ENCODE results near the gene ERAS.

ERAS gene

GRCh38 chrX:48826135-48826875 is at the start of gene ERAS:
ERAS (plus strand) TSS chrX:48826513; CDS start chrX:48829124, 2,611 bp downstream.
- H3K4me3 Mint-ChIP-seq = no peak within 1 kb of the TSS
- H3K36me3 Mint-ChIP-seq (ENCODE audit: low read depth) = peaks cover 5% of the 10 kb centered on the region
- peaks cover 30% of the 10 kb centered on the region for H3K27me3 Mint-ChIP-seq (ENCODE audit: low read depth)
- H3K27ac Mint-ChIP-seq = no peak within 1 kb of the TSS
- H3K4me1 Mint-ChIP-seq (ENCODE audit: low read depth) = peaks cover 3% of the 10 kb centered on the region
- H3K9me3 Mint-ChIP-seq = no peaks in the 10 kb centered on the region

- no peaks in the 10 kb centered on the region for H3K9me3 Mint-ChIP-seq
- no peak overlapping the region for H3K27ac Mint-ChIP-seq
- H3K4me1 Mint-ChIP-seq (ENCODE audit: low read depth) = no peaks in the 10 kb centered on the region
- H3K36me3 Mint-ChIP-seq (ENCODE audit: low read depth) = no peaks in the 10 kb centered on the region
- H3K27me3 Mint-ChIP-seq (ENCODE audit: low read depth) = peaks cover 13% of the 10 kb centered on the region
- no peak overlapping the region for H3K4me3 Mint-ChIP-seq
Observed at GRCh38 chrX:48776818-48777439, 49.4 kb upstream of the ERAS start.

GRCh38 chrX:48779399-48779798 is 46.9 kb upstream of the ERAS start:
- no peaks in the 10 kb centered on the region for H3K9me3 Mint-ChIP-seq
- H3K27ac Mint-ChIP-seq = no peak overlapping the region
- no peaks in the 10 kb centered on the region for H3K4me1 Mint-ChIP-seq (ENCODE audit: low read depth)
- peaks cover 13% of the 10 kb centered on the region for H3K27me3 Mint-ChIP-seq (ENCODE audit: low read depth)
- H3K4me3 Mint-ChIP-seq = no peak overlapping the region
- H3K36me3 Mint-ChIP-seq (ENCODE audit: low read depth) = no peaks in the 10 kb centered on the region

GRCh38 chrX:48781705-48782104 is 44.6 kb upstream of the ERAS start:
- H3K4me1 Mint-ChIP-seq (ENCODE audit: low read depth) = no peaks in the 10 kb centered on the region
- H3K36me3 Mint-ChIP-seq (ENCODE audit: low read depth) = no peaks in the 10 kb centered on the region
- H3K4me3 Mint-ChIP-seq = no peak overlapping the region
- no peaks in the 10 kb centered on the region for H3K9me3 Mint-ChIP-seq
- peaks cover 11% of the 10 kb centered on the region for H3K27me3 Mint-ChIP-seq (ENCODE audit: low read depth)
- H3K27ac Mint-ChIP-seq = no peak overlapping the region

GRCh38 chrX:48782216-48782615 is 44.1 kb upstream of the ERAS start:
- no peaks in the 10 kb centered on the region for H3K36me3 Mint-ChIP-seq (ENCODE audit: low read depth)
- no peak overlapping the region for H3K4me3 Mint-ChIP-seq
- no peaks in the 10 kb centered on the region for H3K9me3 Mint-ChIP-seq
- H3K27me3 Mint-ChIP-seq (ENCODE audit: low read depth) = peaks cover 11% of the 10 kb centered on the region
- no peak overlapping the region for H3K27ac Mint-ChIP-seq
- H3K4me1 Mint-ChIP-seq (ENCODE audit: low read depth) = no peaks in the 10 kb centered on the region

- Mint-ChIP-seq H3K27ac (no peak overlapping the region), H3K4me3 (no peak overlapping the region), H3K9me3 (no peaks in the 10 kb centered on the region), H3K4me1 (ENCODE audit: low read depth) (no peaks in the 10 kb centered on the region), H3K27me3 (ENCODE audit: low read depth) (peaks cover 11% of the 10 kb centered on the region), H3K36me3 (ENCODE audit: low read depth) (no peaks in the 10 kb centered on the region)
Observed at GRCh38 chrX:48782795-48783194, 43.5 kb upstream of the ERAS start.

- no peaks in the 10 kb centered on the region for H3K36me3 Mint-ChIP-seq (ENCODE audit: low read depth)
- H3K27ac Mint-ChIP-seq = no peak overlapping the region
- H3K4me3 Mint-ChIP-seq = no peak overlapping the region
- no peaks in the 10 kb centered on the region for H3K9me3 Mint-ChIP-seq
- peaks cover 6% of the 10 kb centered on the region for H3K4me1 Mint-ChIP-seq (ENCODE audit: low read depth)
- peaks cover 16% of the 10 kb centered on the region for H3K27me3 Mint-ChIP-seq (ENCODE audit: low read depth)
Observed at GRCh38 chrX:48784726-48785125, 41.6 kb upstream of the ERAS start.

GRCh38 chrX:48785186-48785539 is 41.1 kb upstream of the ERAS start:
- Mint-ChIP-seq H3K27ac (no peak overlapping the region), H3K9me3 (no peaks in the 10 kb centered on the region), H3K36me3 (ENCODE audit: low read depth) (no peaks in the 10 kb centered on the region), H3K4me3 (no peak overlapping the region), H3K27me3 (ENCODE audit: low read depth) (peaks cover 21% of the 10 kb centered on the region), H3K4me1 (ENCODE audit: low read depth) (peaks cover 8% of the 10 kb centered on the region)

GRCh38 chrX:48785540-48786214 is 40.6 kb upstream of the ERAS start:
- Mint-ChIP-seq H3K27ac (no peak overlapping the region), H3K4me1 (ENCODE audit: low read depth) (peaks cover 8% of the 10 kb centered on the region), H3K4me3 (no peak overlapping the region), H3K9me3 (no peaks in the 10 kb centered on the region), H3K36me3 (ENCODE audit: low read depth) (no peaks in the 10 kb centered on the region), H3K27me3 (ENCODE audit: low read depth) (peaks cover 21% of the 10 kb centered on the region)

GRCh38 chrX:48786341-48786800 is 39.9 kb upstream of the ERAS start, which contains the start of gene GATA1:
GATA1 (plus strand) TSS chrX:48786590; CDS start chrX:48791110, 4,520 bp downstream.
- Mint-ChIP-seq H3K27ac (no peak within 1 kb of the TSS), H3K27me3 (ENCODE audit: low read depth) (peaks cover 21% of the 10 kb centered on the region), H3K4me3 (no peak within 1 kb of the TSS), H3K9me3 (no peaks in the 10 kb centered on the region), H3K4me1 (ENCODE audit: low read depth) (peaks cover 8% of the 10 kb centered on the region), H3K36me3 (ENCODE audit: low read depth) (no peaks in the 10 kb centered on the region)

GRCh38 chrX:48786825-48787504 is 39.3 kb upstream of the ERAS start:
- Mint-ChIP-seq H3K9me3 (no peaks in the 10 kb centered on the region), H3K27me3 (ENCODE audit: low read depth) (peaks cover 21% of the 10 kb centered on the region), H3K4me1 (ENCODE audit: low read depth) (peaks cover 8% of the 10 kb centered on the region), H3K27ac (no peak overlapping the region), H3K4me3 (no peak overlapping the region), H3K36me3 (ENCODE audit: low read depth) (no peaks in the 10 kb centered on the region)

- H3K9me3 Mint-ChIP-seq = no peaks in the 10 kb centered on the region
- H3K27ac Mint-ChIP-seq = no peak overlapping the region
- peaks cover 8% of the 10 kb centered on the region for H3K4me1 Mint-ChIP-seq (ENCODE audit: low read depth)
- peaks cover 21% of the 10 kb centered on the region for H3K27me3 Mint-ChIP-seq (ENCODE audit: low read depth)
- no peaks in the 10 kb centered on the region for H3K36me3 Mint-ChIP-seq (ENCODE audit: low read depth)
- H3K4me3 Mint-ChIP-seq = no peak overlapping the region
Observed at GRCh38 chrX:48787505-48788443, 38.5 kb upstream of the ERAS start.

GRCh38 chrX:48789366-48790220 is 36.7 kb upstream of the ERAS start:
- Mint-ChIP-seq H3K4me1 (ENCODE audit: low read depth) (peaks cover 8% of the 10 kb centered on the region), H3K36me3 (ENCODE audit: low read depth) (no peaks in the 10 kb centered on the region), H3K4me3 (no peak overlapping the region), H3K27me3 (ENCODE audit: low read depth) (peaks cover 21% of the 10 kb centered on the region), H3K9me3 (no peaks in the 10 kb centered on the region), H3K27ac (peak overlapping the region; percentile 59)
